Left ventricle myocardium inferior (tissue), 1 donor: ENCODE results near the gene NLRC5. TPM values are rescaled to one million over a fixed set of nuclear protein-coding genes. Genes with fewer than 3 reads are reported as not detected.
"Not testable (repeated sequence)": the region's sequence is repeated elsewhere in the genome, so short reads cannot be mapped to it uniquely, and the experiment has no call there.

Experiments
- DNase-seq: peaks from one replicate; pipeline ENCODE4 v3.0.0-alpha.2; 2020
- H3K27ac ChIP-seq: fragments of 200-600 bp; replicated peaks from 2 replicates; pipeline ENCODE4 v1.8.0; 2021
- H3K27me3 ChIP-seq: fragments of 200-600 bp; 2 replicates; pipeline ENCODE4 v1.8.0; 2021; ENCODE audit warnings: low read depth
- H3K36me3 ChIP-seq: fragments of 200-600 bp; 2 replicates; pipeline ENCODE4 v1.8.0; 2021
- H3K4me1 ChIP-seq: fragments of 200-600 bp; 2 replicates; pipeline ENCODE4 v1.8.0; 2021
- H3K4me3 ChIP-seq: fragments of 200-600 bp; 2 replicates; pipeline ENCODE4 v1.8.0; 2021; ENCODE audit warnings: mild to moderate bottlenecking, moderate library complexity
- H3K9me3 ChIP-seq: fragments of 200-600 bp; replicated peaks from 2 replicates; pipeline ENCODE4 v1.8.0; 2021
- intact Hi-C: fragments of 100-400 bp; cut with micrococcal nuclease; formaldehyde crosslinking; loops from one replicate; pipeline ENCODE4 v1.11.0; 2022
- total RNA-seq: library from RNA; stranded (reverse); fragmentation: NEBNext Ultra II Directional; extraction: Animal tissue kit (Norgen Biotek cat#: 25700); gene quantifications from one replicate; pipeline ENCODE4 v1.2.1, GENCODE V29; 2021
- TF ChIP-seq, protein P1 (sequence below): fragments of 200-600 bp; IDR thresholded peaks from 2 replicates; pipeline ENCODE4 v1.8.0; 2021; ENCODE audit warnings: antibody characterized with exemption, mild to moderate bottlenecking, borderline replicate concordance
- donor health status: DM: no; HTN: yes; CAD: no; lungs with severe emphysema.

NLRC5 gene
- total RNA-seq, 1 donor from 2014 or later: 6.6 TPM

DNA sequence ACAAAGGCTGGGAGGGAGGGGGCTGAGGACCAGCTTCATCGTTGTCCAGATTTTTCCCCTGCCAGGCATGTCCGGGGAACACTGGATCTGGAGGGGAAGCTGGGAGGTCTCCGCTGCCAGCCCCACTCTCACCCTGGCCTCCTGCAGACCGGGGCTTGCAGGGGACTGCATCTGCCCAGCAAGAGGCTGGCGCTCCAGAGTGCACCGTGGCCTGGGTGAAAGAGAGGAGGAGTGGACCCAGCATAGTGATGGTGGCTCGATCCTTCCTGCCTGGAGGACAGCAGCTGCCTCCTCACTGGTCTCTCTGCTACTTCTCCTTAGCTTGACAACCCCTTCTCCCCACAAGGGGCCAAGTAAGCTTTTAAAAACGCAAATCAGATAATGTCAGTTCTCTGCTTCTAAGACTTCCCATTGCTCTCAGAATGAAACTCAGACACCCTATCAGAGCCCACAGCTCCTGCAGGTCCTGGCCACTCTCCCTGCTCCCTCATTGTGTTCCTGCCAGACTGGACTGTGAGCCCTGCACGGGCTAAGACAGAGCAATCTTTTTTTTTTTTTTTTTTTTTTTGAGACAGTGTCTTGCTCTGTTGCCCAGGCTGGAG lies 118.1 kb downstream of the NLRC5 start:
- DNase-seq: no peak
- Histone ChIP-seq H3K4me3 (no peak overlapping the region), H3K27me3 (no peaks in the 10 kb centered on the region), H3K27ac (peak overlapping the region; percentile 3), H3K4me1 (peaks cover 39% of the 10 kb centered on the region), H3K9me3 (no peaks in the 10 kb centered on the region), H3K36me3 (no peaks in the 10 kb centered on the region)
- TF ChIP-seq, protein P1, sequence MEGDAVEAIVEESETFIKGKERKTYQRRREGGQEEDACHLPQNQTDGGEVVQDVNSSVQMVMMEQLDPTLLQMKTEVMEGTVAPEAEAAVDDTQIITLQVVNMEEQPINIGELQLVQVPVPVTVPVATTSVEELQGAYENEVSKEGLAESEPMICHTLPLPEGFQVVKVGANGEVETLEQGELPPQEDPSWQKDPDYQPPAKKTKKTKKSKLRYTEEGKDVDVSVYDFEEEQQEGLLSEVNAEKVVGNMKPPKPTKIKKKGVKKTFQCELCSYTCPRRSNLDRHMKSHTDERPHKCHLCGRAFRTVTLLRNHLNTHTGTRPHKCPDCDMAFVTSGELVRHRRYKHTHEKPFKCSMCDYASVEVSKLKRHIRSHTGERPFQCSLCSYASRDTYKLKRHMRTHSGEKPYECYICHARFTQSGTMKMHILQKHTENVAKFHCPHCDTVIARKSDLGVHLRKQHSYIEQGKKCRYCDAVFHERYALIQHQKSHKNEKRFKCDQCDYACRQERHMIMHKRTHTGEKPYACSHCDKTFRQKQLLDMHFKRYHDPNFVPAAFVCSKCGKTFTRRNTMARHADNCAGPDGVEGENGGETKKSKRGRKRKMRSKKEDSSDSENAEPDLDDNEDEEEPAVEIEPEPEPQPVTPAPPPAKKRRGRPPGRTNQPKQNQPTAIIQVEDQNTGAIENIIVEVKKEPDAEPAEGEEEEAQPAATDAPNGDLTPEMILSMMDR: no peak
- intact Hi-C loops: no loop called here

DNA sequence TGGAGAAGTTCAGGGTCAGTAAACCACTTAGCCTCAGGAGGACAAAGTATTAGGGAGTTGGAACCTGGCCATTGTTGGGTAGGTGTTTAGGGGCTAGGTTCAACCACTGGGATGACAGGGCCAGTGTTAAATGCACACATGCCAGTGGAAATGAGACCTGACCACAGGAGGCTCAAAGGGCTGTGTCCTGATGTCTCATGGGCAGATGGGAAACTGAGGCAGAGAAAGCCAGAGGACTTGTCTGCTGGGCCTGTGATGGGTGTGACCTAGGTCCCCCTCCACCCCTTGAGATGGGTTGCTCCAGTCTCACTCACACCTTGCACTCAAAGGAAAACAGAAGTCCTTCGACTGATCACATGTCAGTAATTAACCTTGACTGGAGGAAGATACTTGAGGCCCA lies 119.1 kb downstream of the NLRC5 start:
- H3K27ac ChIP-seq: no peak overlapping the region
- DNase-seq: no peak
- H3K4me1 ChIP-seq: peaks cover 47% of the 10 kb centered on the region
- intact Hi-C loops: no loop called here
- no peaks in the 10 kb centered on the region for H3K36me3 ChIP-seq
- no peaks in the 10 kb centered on the region for H3K9me3 ChIP-seq
- no peak overlapping the region for H3K4me3 ChIP-seq
- TF ChIP-seq, protein P1: no peak
- no peaks in the 10 kb centered on the region for H3K27me3 ChIP-seq

DNA sequence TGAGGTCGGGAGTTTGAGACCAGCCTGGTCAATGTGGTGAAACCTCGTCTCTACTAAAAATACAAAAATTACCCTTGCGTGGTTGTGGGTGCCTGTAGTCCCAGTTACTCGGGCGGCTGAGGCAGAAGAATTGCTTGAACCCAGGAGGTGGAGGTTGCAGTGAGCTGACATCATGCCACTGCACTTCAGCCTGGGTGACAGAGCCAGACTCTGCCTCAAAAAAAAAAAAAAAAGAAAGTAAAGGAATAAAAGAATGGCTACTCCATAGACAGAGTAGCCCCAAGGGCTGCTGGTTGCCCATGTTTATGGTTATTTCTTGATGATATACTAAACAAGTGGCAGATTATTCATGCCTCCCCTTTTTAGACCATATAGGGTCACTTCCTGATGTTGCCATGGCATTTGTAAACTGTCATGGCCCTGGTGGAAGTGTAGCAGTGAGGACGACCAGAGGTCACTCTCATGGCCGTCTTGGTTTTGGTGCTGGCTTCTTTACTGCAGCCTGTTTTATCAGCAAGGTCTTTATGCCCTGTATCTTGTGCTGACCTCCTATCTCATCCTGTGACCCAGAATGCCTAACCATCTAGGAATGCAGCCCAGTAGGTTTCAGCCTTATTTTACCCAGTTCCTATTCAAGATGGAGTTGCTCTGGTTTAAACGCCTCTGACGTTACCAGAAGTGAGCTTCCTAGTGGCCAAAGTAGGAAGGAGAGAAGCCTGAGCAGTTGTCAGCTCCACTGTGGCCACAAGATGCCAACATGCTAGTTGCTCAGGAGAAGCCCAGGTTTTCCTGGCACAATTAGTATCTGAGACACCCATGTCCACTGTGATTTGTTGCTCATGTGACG lies 120.1 kb downstream of the NLRC5 start:
- peaks cover 43% of the 10 kb centered on the region for H3K4me1 ChIP-seq
- H3K4me3 ChIP-seq, H3K9me3 ChIP-seq, H3K27ac ChIP-seq, H3K27me3 ChIP-seq, intact Hi-C loops, H3K36me3 ChIP-seq, DNase-seq: not testable (repeated sequence)

DNA sequence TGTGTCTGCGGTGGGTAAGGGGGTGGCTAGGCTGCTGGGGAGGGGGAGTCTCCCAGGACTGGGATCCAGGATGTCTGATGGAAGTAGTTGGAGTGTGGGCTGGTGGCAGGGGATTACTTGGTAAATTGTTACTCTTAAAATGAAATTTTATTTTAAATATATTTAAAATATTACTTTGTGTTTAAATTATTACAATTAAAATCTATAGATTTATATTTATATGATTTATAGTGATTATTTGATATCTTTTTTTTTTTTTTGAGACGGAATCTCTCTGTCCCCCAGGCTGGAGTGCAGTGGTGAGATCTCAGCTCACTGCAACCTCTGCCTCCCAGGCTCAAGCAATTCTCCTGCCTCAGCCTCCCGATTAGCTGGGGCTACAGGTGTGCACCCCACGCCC lies 121.6 kb downstream of the NLRC5 start:
- Histone ChIP-seq H3K27me3 (no peaks in the 10 kb centered on the region), H3K9me3 (no peaks in the 10 kb centered on the region), H3K4me3 (no peak overlapping the region), H3K36me3 (no peaks in the 10 kb centered on the region), H3K27ac (no peak overlapping the region), H3K4me1 (peaks cover 42% of the 10 kb centered on the region)
- intact Hi-C loops: no loop called here
- DNase-seq: no peak
- TF ChIP-seq, protein P1: no peak

DNA sequence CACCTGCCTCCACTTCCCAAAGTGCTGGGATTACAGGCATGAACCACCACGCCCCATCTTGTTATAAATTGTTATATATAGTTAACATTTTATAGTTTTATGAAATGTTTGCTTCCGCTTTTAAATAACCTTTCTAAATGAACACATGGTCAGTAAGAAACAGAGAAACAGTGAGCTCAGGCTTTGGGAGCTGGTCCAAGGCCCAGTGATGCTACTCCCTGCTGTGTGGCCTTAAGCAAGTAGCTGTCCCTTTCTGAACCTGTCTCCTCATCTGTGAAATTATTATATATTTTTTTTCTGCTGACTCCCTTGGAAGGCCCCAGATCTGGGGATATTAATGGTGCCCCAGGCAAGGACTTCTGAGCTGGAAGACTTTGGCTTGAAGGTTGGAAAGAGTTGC lies 122.1 kb downstream of the NLRC5 start:
- H3K4me1 ChIP-seq: peaks cover 42% of the 10 kb centered on the region
- no peak for DNase-seq
- H3K27ac ChIP-seq: no peak overlapping the region
- H3K4me3 ChIP-seq: no peak overlapping the region
- intact Hi-C loops: no loop called here
- no peaks in the 10 kb centered on the region for H3K36me3 ChIP-seq
- H3K27me3 ChIP-seq: no peaks in the 10 kb centered on the region
- TF ChIP-seq, protein P1: no peak
- H3K9me3 ChIP-seq: no peaks in the 10 kb centered on the region
